NCI-H187 treated with DMSO at 0.1 percent for 48 hours (cell line): ENCODE measurements around the gene EAF1.
"Not testable (repeated sequence)": the region's sequence is repeated elsewhere in the genome, so short reads cannot be mapped to it uniquely, and the experiment has no call there.

ENCODE experiments used
- DNase-seq: peaks from one replicate; lab custom pipeline; 2025; lab: John Stamatoyannopoulos, UW

Gene EAF1

DNA sequence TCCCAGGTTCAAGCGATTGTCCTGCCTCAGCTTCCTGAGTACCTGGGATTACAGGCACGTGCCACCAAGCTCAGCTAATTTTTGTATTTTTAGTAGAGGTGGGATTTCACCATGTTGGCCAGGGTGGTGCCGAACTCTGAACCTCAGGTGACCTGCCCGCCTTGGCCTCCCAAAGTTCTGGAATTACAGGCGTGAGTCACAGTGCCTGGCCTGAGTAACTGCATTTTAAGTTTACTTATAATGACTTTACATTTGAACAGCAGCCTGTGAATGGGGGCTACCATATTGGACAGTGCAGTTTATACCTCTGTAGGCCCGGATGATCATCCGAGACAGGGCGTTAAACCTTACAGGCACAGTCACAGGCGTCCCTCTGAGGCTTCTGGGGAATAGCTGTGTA, 24.8 kb downstream of the EAF1 start:
- no peak for DNase-seq

DNA sequence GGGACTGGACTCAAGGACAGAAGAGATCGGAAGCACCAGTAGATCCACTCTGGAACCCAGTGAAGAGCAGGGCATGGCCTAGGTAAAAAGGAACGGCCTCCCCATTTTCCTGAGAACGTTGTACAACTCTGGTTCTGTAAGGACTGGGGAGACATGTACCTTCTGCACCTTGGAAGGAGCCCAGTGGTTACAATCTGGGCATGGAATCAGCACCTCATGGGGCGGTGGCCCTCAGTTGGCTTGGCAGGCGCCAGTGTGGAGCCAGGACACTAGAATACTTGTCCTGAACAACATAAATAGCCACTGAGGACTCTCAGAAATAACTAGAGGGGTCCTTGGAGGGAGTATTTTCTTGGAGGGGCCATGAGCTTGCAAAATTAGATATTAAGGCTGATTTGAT, 25.6 kb downstream of the EAF1 start:
- no peak for DNase-seq

GRCh38 chr3:15453501-15453900, 26.1 kb downstream of the EAF1 start:
- no peak for DNase-seq

DNA sequence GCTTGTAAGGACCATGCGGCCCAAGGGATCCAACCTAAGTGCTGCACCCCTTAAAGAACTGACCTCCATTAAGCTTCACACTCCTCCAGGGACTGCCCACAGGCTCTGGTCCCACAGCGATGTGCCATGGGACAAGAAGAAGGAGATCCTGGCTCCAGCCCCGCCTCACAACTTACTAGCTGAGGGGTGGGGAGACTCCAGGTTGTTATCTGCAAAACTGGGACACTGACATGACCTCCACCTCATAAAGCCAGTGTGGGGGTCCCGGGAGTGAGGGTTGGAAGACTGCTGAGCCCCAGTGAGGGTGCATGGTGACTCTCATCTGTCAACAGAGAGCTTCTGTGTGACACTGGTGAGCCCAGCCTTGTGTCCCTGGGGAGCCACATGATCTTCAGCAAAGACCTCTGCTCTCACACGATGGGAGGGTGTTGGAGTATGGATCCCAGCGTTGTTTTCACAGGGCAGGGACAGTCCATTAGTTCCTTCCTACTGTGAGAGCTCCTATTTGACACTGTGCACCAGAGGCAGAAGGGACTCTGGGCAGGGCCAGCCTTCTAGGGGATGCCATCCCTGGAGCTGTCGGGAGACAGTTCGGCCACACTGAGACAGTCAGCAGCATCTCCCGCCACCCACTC, 26.7 kb downstream of the EAF1 start:
- DNase-seq = no peak

DNA sequence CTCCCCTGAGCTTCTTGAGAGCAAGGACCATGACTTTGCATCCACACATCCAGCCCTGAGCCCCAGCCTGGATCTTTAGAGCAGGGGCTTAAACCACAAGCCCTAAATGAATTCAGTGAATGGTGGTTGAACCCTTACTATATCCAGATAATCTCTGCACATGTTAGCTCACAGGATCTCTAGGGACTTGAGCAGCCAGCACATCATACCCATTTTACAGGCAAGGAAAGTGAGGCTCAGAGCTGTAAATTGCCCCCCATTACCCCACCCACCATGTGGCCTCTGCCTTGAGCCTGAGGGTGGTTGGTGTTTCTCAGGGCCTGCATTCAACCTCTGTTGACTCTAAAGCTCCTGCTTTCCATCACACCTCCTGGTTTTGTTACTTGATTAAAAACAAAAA, 27.6 kb downstream of the EAF1 start:
- DNase-seq = no peak

- no peak for DNase-seq
Measured at GRCh38 chr3:15455756-15456155, 28.4 kb downstream of the EAF1 start.

- no peak for DNase-seq
Measured at GRCh38 chr3:15456321-15456720, 28.9 kb downstream of the EAF1 start.

DNA sequence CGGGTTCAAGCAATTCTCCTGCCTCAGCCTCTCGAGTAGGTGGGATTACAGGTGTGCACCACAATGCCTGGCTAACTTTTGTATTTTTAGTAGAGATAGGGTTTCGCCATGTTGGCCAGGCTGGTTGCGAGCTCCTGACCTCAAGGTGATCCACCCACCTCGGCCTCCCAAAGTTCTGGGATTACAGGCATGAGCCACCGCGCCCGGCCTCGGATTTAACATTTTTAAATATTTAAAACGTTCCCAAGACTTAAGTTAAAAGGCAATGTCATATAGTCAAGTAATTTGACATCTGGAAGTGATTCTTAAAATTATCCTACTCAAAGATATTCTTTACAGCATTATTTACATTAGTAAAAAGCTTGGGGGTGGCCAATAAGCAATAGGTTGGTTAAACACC, 29.5 kb downstream of the EAF1 start:
- DNase-seq = not testable (repeated sequence)

DNA sequence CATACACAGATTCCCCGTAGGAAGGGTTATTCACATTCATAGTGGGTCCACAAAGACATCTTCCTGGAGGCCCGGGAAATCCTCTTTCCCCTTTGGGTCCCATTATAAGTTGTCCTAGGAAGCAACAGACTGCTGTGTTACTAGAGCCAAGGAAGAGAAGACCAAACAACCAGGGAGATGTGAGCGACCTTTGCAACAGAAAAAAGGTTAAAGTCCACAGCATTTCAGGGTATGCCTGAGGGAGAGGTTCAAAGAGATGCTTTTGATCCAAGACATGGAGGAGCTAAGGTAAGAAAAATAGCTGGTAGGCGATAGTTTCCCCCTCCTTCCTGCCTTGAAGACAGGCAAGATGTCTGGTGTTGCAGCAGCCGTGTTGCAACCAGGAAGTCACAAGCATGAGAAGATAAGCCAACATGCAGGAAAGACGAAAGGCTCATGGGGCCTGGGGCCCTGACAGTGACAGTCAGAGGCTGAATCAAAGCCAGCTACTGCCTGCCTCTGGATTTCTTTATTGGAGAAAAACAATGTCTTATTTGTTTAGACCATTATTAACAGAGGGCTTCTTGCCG, 30.9 kb downstream of the EAF1 start:
- DNase-seq = no peak

- DNase-seq = no peak
Measured at GRCh38 chr3:15460891-15461531, 33.6 kb downstream of the EAF1 start.

- no peak for DNase-seq
Measured at GRCh38 chr3:15462451-15462850, 35.1 kb downstream of the EAF1 start.

- no peak for DNase-seq
Measured at GRCh38 chr3:15465876-15466585, 38.6 kb downstream of the EAF1 start.

- no peak for DNase-seq
Measured at GRCh38 chr3:15467227-15468181, 40.1 kb downstream of the EAF1 start.

GRCh38 chr3:15470261-15470660, 42.9 kb downstream of the EAF1 start:
- DNase-seq = no peak

- DNase-seq = no peak
Measured at GRCh38 chr3:15470849-15471248, 43.5 kb downstream of the EAF1 start.

DNA sequence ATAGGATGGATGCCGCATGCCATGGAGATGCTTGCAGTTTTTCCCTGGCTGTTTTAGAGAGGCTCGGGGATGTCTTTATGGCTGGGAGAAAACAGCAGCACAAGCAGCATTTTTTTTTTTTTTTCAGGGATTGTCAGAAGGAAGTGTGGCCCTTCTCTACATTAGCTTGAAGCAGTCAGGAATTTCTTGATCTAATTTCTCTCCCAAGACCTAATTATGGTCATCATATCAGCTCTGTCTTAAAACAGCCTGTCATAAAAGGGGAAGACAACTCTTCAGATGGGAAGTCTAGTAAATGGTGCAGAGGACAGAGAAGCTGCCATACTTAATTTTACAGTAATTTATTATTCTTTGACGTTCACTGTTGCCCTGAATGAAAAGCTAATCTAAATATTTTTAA, 44.5 kb downstream of the EAF1 start:
- DNase-seq = no peak

DNA sequence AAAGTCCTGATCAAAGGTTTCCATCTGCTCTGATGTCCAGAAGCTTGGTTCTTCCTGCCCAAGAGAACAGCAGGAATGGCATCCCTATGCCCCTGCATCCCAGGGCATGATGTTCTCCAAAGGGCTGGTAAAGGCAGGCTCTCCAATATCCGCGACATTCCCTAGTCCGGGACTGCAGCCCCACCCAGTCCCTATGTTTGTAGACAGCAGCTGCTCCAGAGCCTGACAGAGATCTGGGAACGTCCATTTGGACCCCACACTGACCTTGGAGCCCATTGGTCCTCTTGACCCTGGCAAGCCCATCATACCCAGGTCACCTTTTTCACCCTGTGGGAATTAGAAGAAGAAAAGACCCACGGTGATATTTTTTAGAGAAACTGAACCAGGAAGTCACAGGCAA, 47.8 kb downstream of the EAF1 start:
- no peak for DNase-seq

DNA sequence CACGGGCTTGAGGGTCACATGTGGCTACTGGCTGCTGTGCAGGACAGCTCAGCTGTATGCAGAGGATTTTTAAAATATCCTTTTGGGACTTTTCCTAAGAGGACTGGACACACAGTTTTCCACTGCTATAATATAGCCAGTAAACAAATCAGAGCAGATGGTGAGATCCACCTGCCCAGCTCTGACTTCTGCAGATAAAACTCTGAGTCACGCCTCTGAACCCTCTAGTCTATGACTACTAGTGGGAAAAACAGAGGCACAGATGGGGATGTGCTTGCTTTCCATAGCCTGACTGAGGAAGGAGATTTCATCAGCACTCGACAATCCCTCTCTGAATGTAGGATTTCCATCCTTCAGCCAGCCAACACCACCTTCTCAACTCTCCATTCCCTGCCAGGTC, 49.0 kb downstream of the EAF1 start:
- DNase-seq = no peak

GRCh38 chr3:15477951-15478639, 50.7 kb downstream of the EAF1 start:
- DNase-seq = no peak

DNA sequence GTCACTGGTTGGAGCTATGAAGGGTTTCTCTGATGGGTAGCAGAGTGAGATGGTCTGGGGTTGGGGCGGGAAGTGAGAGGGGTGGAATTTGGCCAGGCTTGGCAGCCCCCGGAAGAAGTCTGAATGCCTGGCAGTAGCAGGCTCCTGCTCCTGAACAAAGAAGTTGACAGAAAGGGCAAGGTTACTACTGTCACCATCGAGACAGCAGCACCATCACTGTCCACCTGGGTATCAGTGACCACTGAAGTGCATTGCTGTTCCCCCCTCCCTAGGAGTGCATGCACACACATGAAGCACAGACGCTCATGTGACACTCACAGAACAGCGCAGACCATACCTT, 51.2 kb downstream of the EAF1 start:
- DNase-seq = no peak

DNA sequence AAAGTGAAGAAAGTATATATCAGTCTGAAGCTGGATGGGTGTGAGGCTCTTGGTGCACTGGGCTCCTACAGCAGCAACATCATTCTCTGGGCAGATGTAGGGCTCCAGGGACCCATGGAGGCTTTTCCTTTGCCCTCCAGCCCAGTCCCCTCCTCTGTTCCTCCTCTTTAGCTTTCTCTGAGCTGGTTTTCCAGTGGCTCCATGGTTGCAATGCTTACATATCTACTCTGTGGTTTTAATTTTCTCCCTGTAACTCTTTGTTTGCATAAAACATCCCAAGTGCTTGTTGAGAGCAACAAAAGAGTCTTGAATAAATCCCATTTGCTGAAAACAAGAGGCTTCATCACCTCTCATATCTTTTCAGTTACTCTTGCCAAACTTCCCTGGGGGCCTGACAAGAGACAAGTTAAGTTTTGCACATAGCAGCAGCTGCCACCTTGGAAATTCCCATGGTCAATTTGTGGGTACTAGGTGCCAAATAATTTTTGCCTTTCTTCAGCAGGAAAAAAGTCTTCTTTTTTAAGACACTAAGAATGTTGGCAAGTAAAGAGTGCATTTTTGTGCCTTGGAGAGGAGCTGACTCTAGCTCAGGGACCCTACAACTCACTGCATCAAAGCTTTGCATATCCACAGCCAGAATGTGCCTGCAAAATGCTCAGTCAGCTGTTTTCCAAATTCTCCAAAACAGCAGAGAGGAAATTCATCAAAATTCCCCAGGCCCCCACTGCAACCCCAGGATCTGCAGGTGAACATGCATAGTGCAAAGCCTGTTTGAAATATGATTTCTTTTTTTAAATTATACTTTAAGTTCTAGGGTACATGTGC, 52.2 kb downstream of the EAF1 start:
- no peak for DNase-seq
